CD4-positive, alpha-beta T cell (primary cell): ENCODE data around the gene CNOT6L. TPM values are rescaled to one million over a fixed set of nuclear protein-coding genes. Genes with fewer than 3 reads are reported as not detected.

ENCODE experiments used
- ATAC-seq: fragments of 200-7000 bp; cut with Tn5 transposase; one replicate; pipeline ENCODE4 v1.10.0; 2022; ENCODE audit warnings: mild to moderate bottlenecking; ENCODE audit not compliant: poor library complexity
- CTCF ChIA-PET: fragments of 350-600 bp; sonication (Branson Sonifier 250); formaldehyde crosslinking; loops from one replicate; lab custom pipeline; 2021; ENCODE audit warnings: antibody characterized with exemption, inconsistent platforms; lab: Charles Lee
- POLR2A ChIA-PET: fragments of 350-600 bp; sonication (Branson Sonifier 250); formaldehyde crosslinking; loops from one replicate; lab custom pipeline; 2021; ENCODE audit warnings: antibody characterized with exemption, inconsistent platforms; lab: Charles Lee
- DNase-seq, 14 experiments: peaks; one replicate each; pipeline ENCODE4 v3.0.0-alpha.2; 2013 to 2020; ENCODE audit warnings: mixed read lengths in 2 of 14
- H3K27ac ChIP-seq, 2 donors: one replicate each; pipeline versions ENCODE4 v1.5.1 to v1.7.0; 2013; ENCODE audit warnings: low read length in 2 of 2, low read depth in 1 of 2, mild to moderate bottlenecking in 1 of 2
- H3K27me3 ChIP-seq, 2 experiments: 1 replicate in 1 of 2; 2 replicates in 1 of 2; pipeline versions ENCODE4 v1.6.1 to v1.7.0; 2013; ENCODE audit warnings: low read length in 2 of 2, control low read depth in 1 of 2, mild to moderate bottlenecking in 1 of 2, moderate library complexity in 1 of 2; ENCODE audit not compliant: insufficient read depth in 2 of 2, control insufficient read depth in 1 of 2
- H3K36me3 ChIP-seq: one replicate; pipeline ENCODE4 v1.6.1; 2013; ENCODE audit warnings: low read length, control low read depth; ENCODE audit not compliant: insufficient read depth
- H3K4me1 ChIP-seq: one replicate; pipeline ENCODE4 v1.6.1; 2013; ENCODE audit warnings: low read length, control low read depth; ENCODE audit not compliant: insufficient read depth
- H3K4me3 ChIP-seq: one replicate; pipeline ENCODE4 v1.5.1; 2013; ENCODE audit warnings: mild to moderate bottlenecking, low read length, moderate library complexity
- H3K9me3 ChIP-seq, 2 experiments: 1 replicate in 1 of 2; 2 replicates in 1 of 2; pipeline versions ENCODE4 v1.6.1 to v1.7.0; 2013; ENCODE audit warnings: low read length in 2 of 2, mild to moderate bottlenecking in 2 of 2, control low read depth in 1 of 2, moderate library complexity in 1 of 2; ENCODE audit not compliant: control insufficient read depth in 1 of 2, insufficient read depth in 1 of 2
- H3K27ac Mint-ChIP-seq: one replicate; pipeline ENCODE4 v1.8.0; 2020; ENCODE audit warnings: mixed read lengths
- H3K27me3 Mint-ChIP-seq: one replicate; pipeline ENCODE4 v1.8.0; 2021; ENCODE audit warnings: mixed read lengths
- H3K36me3 Mint-ChIP-seq: one replicate; pipeline ENCODE4 v1.8.0; 2021; ENCODE audit warnings: low read depth, mixed read lengths
- H3K4me1 Mint-ChIP-seq: one replicate; pipeline ENCODE4 v1.8.0; 2021; ENCODE audit warnings: low read depth, mixed read lengths
- H3K4me3 Mint-ChIP-seq: one replicate; pipeline ENCODE4 v1.8.0; 2020; ENCODE audit warnings: mild to moderate bottlenecking, mixed read lengths
- H3K9me3 Mint-ChIP-seq: one replicate; pipeline ENCODE4 v1.8.0; 2020; ENCODE audit warnings: mixed read lengths
- intact Hi-C, 2 experiments: fragments of 100-400 bp; cut with DNase I in 1 of 2; cut with micrococcal nuclease in 1 of 2; formaldehyde crosslinking; loops; one replicate each; pipeline versions ENCODE4 v1.15.1 to v1.9.0; 2023 to 2025; cut with DNase I, micrococcal nuclease
- total RNA-seq, 174 experiments: library from RNA in 2 of 174; stranded (reverse) in 2 of 174; gene quantifications; one replicate each; pipeline ENCODE4 v1.2.3 and lab custom pipeline; 2021 to 2026
- TF ChIP-seq, protein P1 (sequence below): fragments of 200-600 bp; IDR thresholded peaks from one replicate; pipeline ENCODE4 v1.8.0; 2022; ENCODE audit warnings: antibody characterized with exemption, mild to moderate bottlenecking

Gene CNOT6L
- total RNA-seq, 2 experiments from 2014 or later: 216 to 234 TPM

DNA sequence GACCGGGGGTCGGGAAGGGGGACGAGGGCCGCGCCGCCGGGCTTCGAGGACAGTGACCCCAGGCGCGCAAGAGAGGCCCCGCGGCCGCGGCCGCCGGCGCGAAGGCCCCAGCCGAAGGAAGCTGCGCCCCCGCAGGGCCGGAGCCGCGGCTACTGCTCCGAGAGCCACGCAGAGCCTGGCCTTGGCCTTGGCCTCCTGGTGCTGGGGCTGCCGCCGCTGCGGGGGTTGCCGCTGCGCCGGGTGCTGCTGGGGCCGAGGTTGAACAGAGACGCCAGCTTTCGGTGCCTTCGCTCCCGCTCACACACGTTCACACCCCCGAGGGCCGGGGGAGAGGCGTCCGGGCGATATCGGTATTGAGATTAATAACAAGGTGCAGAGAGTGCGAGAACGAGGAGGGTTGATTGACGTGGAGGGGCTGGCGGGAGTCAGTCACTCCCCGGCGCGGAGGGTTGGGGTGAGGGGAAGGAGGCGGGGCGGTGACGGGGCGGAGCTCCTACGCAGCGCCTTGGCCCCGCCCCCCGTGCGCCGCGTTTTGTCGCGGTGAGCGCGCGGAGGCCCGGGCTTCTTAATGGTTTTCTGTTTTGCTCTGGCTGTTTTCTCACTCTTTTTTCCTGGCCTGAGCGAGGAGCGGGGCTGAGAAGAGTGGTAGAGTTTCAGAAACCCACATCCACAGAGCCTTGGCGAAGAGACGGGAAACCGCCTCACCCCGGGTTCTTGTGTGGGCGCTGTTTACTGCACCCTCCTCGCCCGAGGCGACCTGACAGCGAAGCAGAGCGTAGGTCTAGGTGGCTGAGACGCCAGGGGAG, 878 bp upstream of the CNOT6L start:
- intact Hi-C loops: loop anchor here (1.0 to 5.0 kb wide), 6 partner anchors 17 to 83 kb away; partner anchors contain the start of gene MRPL1 (in 2 of the 2)
- Histone ChIP-seq H3K36me3 (no peaks in the 10 kb centered on the region), H3K4me1 (peaks cover 43% of the 10 kb centered on the region), H3K27ac (peak overlapping the region; percentile 86 to 98), H3K4me3 (peak overlapping the region; percentile 60), H3K9me3 (no peaks in the 10 kb centered on the region), H3K27me3 (no peaks in the 10 kb centered on the region)
- ATAC-seq: peak; percentile 73
- H3K4me3 Mint-ChIP-seq: peak overlapping the region; percentile 97
- POLR2A ChIA-PET: interaction anchor here (0.5 to 16.4 kb wide), 36 partner anchors 8 to 1673 kb away, joined by 3 to 1450 read pairs (median 4); partner anchors contain the start of genes CCNI and MRPL1
- H3K4me1 Mint-ChIP-seq: peaks cover 71% of the 10 kb centered on the region
- peaks cover 43% of the 10 kb centered on the region for H3K36me3 Mint-ChIP-seq
- DNase-seq: peak; percentile 91 to 98 (median 96)
- CTCF ChIA-PET: interaction anchor here (1.4 to 2.9 kb wide), 4 partner anchors 33 to 42 kb away, joined by 7 to 28 read pairs (median 10); partner anchors contain the start of gene MRPL1
- H3K9me3 Mint-ChIP-seq: no peaks in the 10 kb centered on the region
- H3K27ac Mint-ChIP-seq: peak overlapping the region; percentile 96
- H3K27me3 Mint-ChIP-seq: peaks cover 4% of the 10 kb centered on the region
- TF ChIP-seq, protein P1, sequence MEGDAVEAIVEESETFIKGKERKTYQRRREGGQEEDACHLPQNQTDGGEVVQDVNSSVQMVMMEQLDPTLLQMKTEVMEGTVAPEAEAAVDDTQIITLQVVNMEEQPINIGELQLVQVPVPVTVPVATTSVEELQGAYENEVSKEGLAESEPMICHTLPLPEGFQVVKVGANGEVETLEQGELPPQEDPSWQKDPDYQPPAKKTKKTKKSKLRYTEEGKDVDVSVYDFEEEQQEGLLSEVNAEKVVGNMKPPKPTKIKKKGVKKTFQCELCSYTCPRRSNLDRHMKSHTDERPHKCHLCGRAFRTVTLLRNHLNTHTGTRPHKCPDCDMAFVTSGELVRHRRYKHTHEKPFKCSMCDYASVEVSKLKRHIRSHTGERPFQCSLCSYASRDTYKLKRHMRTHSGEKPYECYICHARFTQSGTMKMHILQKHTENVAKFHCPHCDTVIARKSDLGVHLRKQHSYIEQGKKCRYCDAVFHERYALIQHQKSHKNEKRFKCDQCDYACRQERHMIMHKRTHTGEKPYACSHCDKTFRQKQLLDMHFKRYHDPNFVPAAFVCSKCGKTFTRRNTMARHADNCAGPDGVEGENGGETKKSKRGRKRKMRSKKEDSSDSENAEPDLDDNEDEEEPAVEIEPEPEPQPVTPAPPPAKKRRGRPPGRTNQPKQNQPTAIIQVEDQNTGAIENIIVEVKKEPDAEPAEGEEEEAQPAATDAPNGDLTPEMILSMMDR: no peak

DNA sequence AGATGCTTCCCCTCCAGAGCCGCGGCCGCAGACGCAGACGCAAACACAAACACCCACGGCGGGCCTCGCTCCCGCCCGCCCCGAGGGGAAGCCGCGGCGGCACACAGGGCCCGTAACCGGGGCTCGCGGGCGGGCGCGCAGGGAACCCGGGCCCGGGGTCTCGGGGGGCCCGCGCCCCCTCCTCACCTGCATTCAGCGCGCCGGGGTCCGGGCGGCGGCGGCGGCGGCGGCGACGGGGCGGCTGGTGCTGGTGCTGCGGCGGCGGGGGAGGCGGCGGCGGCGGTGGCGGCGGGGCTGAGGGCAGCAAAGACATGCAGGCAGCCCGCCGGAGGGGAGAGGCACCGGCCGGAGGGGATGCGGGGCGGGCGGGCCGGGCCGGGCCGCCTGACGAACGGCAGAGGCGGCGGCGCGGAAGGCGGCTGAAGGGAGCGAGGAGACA, 255 bp upstream of the CNOT6L start:
- H3K27me3 Mint-ChIP-seq: peaks cover 4% of the 10 kb centered on the region
- H3K4me3 Mint-ChIP-seq: peak overlapping the region; percentile 99
- peak in 5 of 14 experiments; percentile 84 to 94 (median 88) for DNase-seq
- peaks cover 45% of the 10 kb centered on the region for H3K36me3 Mint-ChIP-seq
- Histone ChIP-seq H3K36me3 (peaks cover 3% of the 10 kb centered on the region), H3K4me3 (peak overlapping the region; percentile 89), H3K27ac (peak overlapping the region; percentile 95 to 98), H3K9me3 (no peaks in the 10 kb centered on the region), H3K4me1 (peaks cover 43% of the 10 kb centered on the region), H3K27me3 (no peaks in the 10 kb centered on the region)
- ChIA-PET POLR2A (interaction anchor here (0.5 to 16.4 kb wide), 27 partner anchors 9 to 1672 kb away, joined by 3 to 1450 read pairs (median 5); partner anchors contain the start of genes CCNI and MRPL1), CTCF (interaction anchor here (1.4 to 3.0 kb wide), 5 partner anchors 34 to 43 kb away, joined by 7 to 34 read pairs (median 11); partner anchors contain the start of gene MRPL1)
- H3K9me3 Mint-ChIP-seq: no peaks in the 10 kb centered on the region
- peak; percentile 33 for ATAC-seq
- peaks cover 73% of the 10 kb centered on the region for H3K4me1 Mint-ChIP-seq
- TF ChIP-seq, protein P1: no peak
- intact Hi-C loops: loop anchor here (2.0 to 5.0 kb wide), 3 partner anchors 17 to 57 kb away; no protein-coding TSS in a partner anchor
- H3K27ac Mint-ChIP-seq: peak overlapping the region; percentile 96

DNA sequence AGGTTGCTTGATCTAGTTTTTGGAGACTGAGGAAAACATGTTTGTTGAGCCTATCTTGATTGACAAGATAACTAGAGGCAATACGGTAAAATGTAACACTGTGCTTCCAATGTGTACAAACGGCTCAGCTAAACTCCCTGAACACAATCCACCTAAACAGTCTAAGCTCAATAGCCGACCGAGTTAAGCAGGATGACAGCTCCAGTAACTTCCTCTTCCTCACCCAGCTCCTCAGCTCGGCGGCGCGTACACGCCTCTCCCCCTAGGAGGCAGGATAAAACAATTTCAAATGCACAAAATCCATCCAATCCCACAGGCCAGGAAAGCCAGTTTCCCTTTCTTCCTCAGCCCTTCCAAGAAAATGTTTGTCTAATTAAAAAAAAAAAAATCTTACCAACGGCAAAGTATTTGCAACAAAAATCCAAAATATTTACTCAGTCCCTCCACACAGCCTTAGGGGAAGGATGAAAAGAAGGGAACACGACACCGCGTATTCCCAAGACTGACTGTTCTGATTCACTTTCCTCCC, 1.0 kb downstream of the CNOT6L start:
- POLR2A ChIA-PET: interaction anchor here (0.5 to 16.4 kb wide), 13 partner anchors 9 to 1879 kb away, joined by 3 to 1450 read pairs (median 4); partner anchors contain the start of gene MRPL1
- Mint-ChIP-seq H3K27ac (peak overlapping the region; percentile 96), H3K4me3 (peak overlapping the region; percentile 100), H3K36me3 (peaks cover 54% of the 10 kb centered on the region), H3K27me3 (peaks cover 4% of the 10 kb centered on the region), H3K4me1 (peaks cover 85% of the 10 kb centered on the region), H3K9me3 (no peaks in the 10 kb centered on the region)
- Histone ChIP-seq H3K9me3 (no peaks in the 10 kb centered on the region), H3K4me3 (peak overlapping the region; percentile 89), H3K27me3 (no peaks in the 10 kb centered on the region), H3K4me1 (peaks cover 30% of the 10 kb centered on the region), H3K36me3 (peaks cover 3% of the 10 kb centered on the region), H3K27ac (peak overlapping the region; percentile 77 to 98)
- ATAC-seq (peak; percentile 6), DNase-seq (peak in 13 of 14 experiments; percentile 19 to 76 (median 37))
- CTCF ChIA-PET: interaction anchor here (0.6 to 3.0 kb wide), 9 partner anchors 8 to 142 kb away, joined by 3 to 34 read pairs (median 3); partner anchors contain the start of gene MRPL1
- TF ChIP-seq, protein P1: peak; percentile 35
- intact Hi-C loops: loop anchor here (2.0 to 5.0 kb wide), 3 partner anchors 15 to 56 kb away; no protein-coding TSS in a partner anchor
